Colonic mucosa (tissue), 4 donors: Measurements from ENCODE around the gene TIMP2. TPM values are rescaled to one million over a fixed set of nuclear protein-coding genes. Genes with fewer than 3 reads are reported as not detected.

ENCODE experiments used
- DNase-seq: peaks from one replicate; pipeline ENCODE4 v3.0.0-alpha.2; 2020
- H3K27ac ChIP-seq: fragments of 200-600 bp; one replicate; pipeline ENCODE4 v1.8.0; 2021
- H3K27me3 ChIP-seq: fragments of 200-600 bp; one replicate; pipeline ENCODE4 v1.8.0; 2021
- H3K36me3 ChIP-seq: fragments of 200-600 bp; one replicate; pipeline ENCODE4 v1.8.0; 2021
- H3K4me1 ChIP-seq: fragments of 200-600 bp; one replicate; pipeline ENCODE4 v1.8.0; 2021; ENCODE audit warnings: mild to moderate bottlenecking
- H3K4me3 ChIP-seq: fragments of 200-600 bp; one replicate; pipeline ENCODE4 v1.8.0; 2021
- H3K9ac ChIP-seq, 2 donors: one replicate each; pipeline ENCODE4 v1.7.0; 2013; ENCODE audit warnings: control low read depth in 2 of 2, low read depth in 2 of 2, low read length in 2 of 2
- H3K9me3 ChIP-seq: fragments of 200-600 bp; one replicate; pipeline ENCODE4 v1.8.0; 2021
- CTCF ChIP-seq: fragments of 200-600 bp; IDR thresholded peaks from one replicate; pipeline ENCODE4 v1.8.0; 2022; ENCODE audit warnings: antibody characterized with exemption, mild to moderate bottlenecking
- intact Hi-C: fragments of 100-400 bp; cut with DNase I; formaldehyde crosslinking; loops from one replicate; pipeline ENCODE4 v1.14.1; 2022
- total RNA-seq, 2 donors: library from RNA; stranded (reverse); fragmentation: NEBNext Ultra II Directional in 1 of 2; extraction: Animal tissue kit (Norgen Biotek cat#: 25700) in 1 of 2; gene quantifications; one replicate each; pipeline ENCODE4 v1.2.1, GENCODE V29; 2021
- donor health status: healthy.
- donor health status: DM: no; HTN: no; CAD: no.
- donor health status: DM: no; HTN: no; CAD: no.

TIMP2 gene
- total RNA-seq, 2 donors from 2014 or later: 42.8 to 86.1 TPM

- Histone ChIP-seq H3K9ac (no peak overlapping the region), H3K4me3 (no peak overlapping the region), H3K4me1 (no peaks in the 10 kb centered on the region), H3K27me3 (no peaks in the 10 kb centered on the region), H3K27ac (no peak overlapping the region), H3K36me3 (no peaks in the 10 kb centered on the region), H3K9me3 (no peaks in the 10 kb centered on the region)
- DNase-seq: peak; percentile 83
- no peak for TF ChIP-seq CTCF
- intact Hi-C loops: no loop called here
Measured at GRCh38 chr17:78853926-78854394, 71.2 kb downstream of the TIMP2 start.

GRCh38 chr17:78852709-78853121, 72.5 kb downstream of the TIMP2 start:
- intact Hi-C loops: no loop called here
- Histone ChIP-seq H3K27ac (no peak overlapping the region), H3K9ac (no peak overlapping the region), H3K9me3 (no peaks in the 10 kb centered on the region), H3K36me3 (no peaks in the 10 kb centered on the region), H3K4me3 (no peak overlapping the region), H3K4me1 (no peaks in the 10 kb centered on the region), H3K27me3 (no peaks in the 10 kb centered on the region)
- no peak for DNase-seq
- TF ChIP-seq CTCF: no peak

DNA sequence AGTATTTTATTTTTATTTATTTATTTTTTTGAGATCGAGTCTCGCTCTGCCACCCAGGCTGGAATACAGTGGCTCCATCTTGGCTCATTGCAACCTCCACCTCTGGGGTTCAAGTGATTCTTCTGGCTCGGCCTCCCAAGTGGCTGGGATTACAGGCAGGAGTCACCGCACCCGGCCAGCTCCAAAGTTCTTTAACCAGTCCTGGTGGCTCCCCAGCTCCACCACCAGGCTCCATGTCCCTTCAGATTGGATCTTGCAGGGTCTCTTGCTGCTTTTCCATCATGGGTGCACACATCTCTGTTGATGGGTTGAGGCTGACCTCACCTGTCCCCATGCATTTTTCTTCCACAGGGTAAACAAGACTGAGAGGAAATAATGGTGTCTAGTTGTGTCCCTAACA, 76.2 kb downstream of the TIMP2 start:
- Histone ChIP-seq H3K4me3 (no peak overlapping the region), H3K9ac (no peak overlapping the region), H3K36me3 (no peaks in the 10 kb centered on the region), H3K9me3 (no peaks in the 10 kb centered on the region), H3K27me3 (no peaks in the 10 kb centered on the region), H3K27ac (no peak overlapping the region), H3K4me1 (no peaks in the 10 kb centered on the region)
- TF ChIP-seq CTCF: no peak
- no peak for DNase-seq
- intact Hi-C loops: no loop called here

- DNase-seq: no peak
- Histone ChIP-seq H3K4me3 (no peak overlapping the region), H3K36me3 (no peaks in the 10 kb centered on the region), H3K9me3 (no peaks in the 10 kb centered on the region), H3K27ac (no peak overlapping the region), H3K4me1 (no peaks in the 10 kb centered on the region), H3K9ac (no peak overlapping the region), H3K27me3 (no peaks in the 10 kb centered on the region)
- intact Hi-C loops: no loop called here
- TF ChIP-seq CTCF: no peak
Measured at GRCh38 chr17:78847052-78847451, 78.1 kb downstream of the TIMP2 start.

DNA sequence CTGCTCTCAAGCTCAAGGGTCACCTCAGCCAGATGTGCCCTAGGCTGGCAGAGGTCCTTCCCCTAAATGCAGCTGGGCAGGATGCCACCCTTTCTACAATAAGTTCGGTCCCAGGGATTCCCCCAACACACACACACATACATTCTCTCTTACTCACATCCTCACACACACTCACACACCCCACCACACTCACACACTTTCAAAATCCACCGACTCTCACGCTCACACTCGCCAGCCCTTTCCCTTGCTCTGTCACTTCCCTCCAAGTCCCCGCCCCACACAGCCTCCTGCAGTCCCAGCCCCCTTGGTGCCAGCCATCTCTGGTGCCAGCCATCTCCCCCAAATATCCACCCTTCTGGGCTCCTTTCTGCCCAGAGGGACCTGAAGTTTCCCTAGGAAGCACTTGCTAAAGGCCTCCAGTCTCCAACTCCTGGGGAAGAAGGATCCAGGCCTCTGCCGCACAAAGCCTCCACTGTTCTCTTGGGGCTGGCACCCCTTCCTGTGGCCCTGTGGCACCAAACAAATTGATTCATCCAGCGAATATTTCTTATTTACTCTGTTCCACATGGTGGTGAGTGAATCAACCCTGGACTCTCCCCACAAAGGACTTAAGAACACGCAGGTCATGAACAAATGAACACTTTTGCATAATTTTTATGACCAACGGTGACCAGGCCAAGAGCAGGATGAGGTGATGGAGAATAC, 80.7 kb downstream of the TIMP2 start:
- Histone ChIP-seq H3K9me3 (no peaks in the 10 kb centered on the region), H3K27me3 (no peaks in the 10 kb centered on the region), H3K27ac (no peak overlapping the region), H3K9ac (no peak overlapping the region), H3K4me3 (no peak overlapping the region), H3K4me1 (no peaks in the 10 kb centered on the region), H3K36me3 (no peaks in the 10 kb centered on the region)
- intact Hi-C loops: no loop called here
- DNase-seq: no peak
- no peak for TF ChIP-seq CTCF
